RWPE2 (cell line): Measurements from ENCODE around the gene CTBP1.
"Not testable (repeated sequence)": the region's sequence is repeated elsewhere in the genome, so short reads cannot be mapped to it uniquely, and the experiment has no call there.

Experiments
- ATAC-seq: fragments of 200-7000 bp; cut with Tn5 transposase; 3 replicates; pipeline ENCODE4 v1.9.1; 2021; ENCODE audit warnings: low read depth
- DNase-seq: peaks from one replicate; pipeline ENCODE4 v3.0.0-alpha.2; 2020; ENCODE audit warnings: low spot score
- H3K27ac ChIP-seq: fragments of 450-650 bp; 2 replicates; pipeline ENCODE4 v1.5.1; 2017; ENCODE audit warnings: mild to moderate bottlenecking; ENCODE audit not compliant: poor library complexity, severe bottlenecking
- H3K27me3 ChIP-seq: fragments of 250-450 bp; sonication (Bioruptor Pico); 2 replicates; pipeline ENCODE4 v1.5.1; 2021; ENCODE audit warnings: mild to moderate bottlenecking, moderate library complexity; ENCODE audit not compliant: insufficient read depth, poor library complexity, severe bottlenecking
- H3K36me3 ChIP-seq: fragments of 250-450 bp; sonication (Bioruptor Pico); 2 replicates; pipeline ENCODE4 v1.5.1; 2020; ENCODE audit warnings: low read depth, mild to moderate bottlenecking, moderate library complexity
- H3K4me1 ChIP-seq: fragments of 250-450 bp; sonication (Bioruptor Pico); 2 replicates; pipeline ENCODE4 v1.5.1; 2021; ENCODE audit warnings: mild to moderate bottlenecking, moderate library complexity; ENCODE audit not compliant: insufficient read depth, poor library complexity, severe bottlenecking
- H3K4me3 ChIP-seq: fragments of 250-450 bp; sonication (Bioruptor Pico); 2 replicates; pipeline ENCODE4 v1.5.1; 2021; ENCODE audit warnings: mild to moderate bottlenecking, moderate library complexity; ENCODE audit not compliant: severe bottlenecking
- H3K9me3 ChIP-seq: fragments of 250-450 bp; sonication (Bioruptor Pico); 2 replicates; pipeline ENCODE4 v1.5.1; 2021; ENCODE audit warnings: mild to moderate bottlenecking, moderate library complexity; ENCODE audit not compliant: severe bottlenecking
- CTCF ChIP-seq: fragments of 450-650 bp; IDR thresholded peaks from one replicate; pipeline ENCODE4 v1.5.1; 2017; ENCODE audit warnings: mild to moderate bottlenecking, moderate library complexity; ENCODE audit not compliant: poor library complexity, severe bottlenecking

CTBP1 gene

GRCh38 chr4:1293991-1294390 lies 45.1 kb upstream of the CTBP1 start:
- no peak overlapping the region for H3K27ac ChIP-seq

GRCh38 chr4:1293531-1293941 lies 44.6 kb upstream of the CTBP1 start:
- H3K36me3 ChIP-seq: peaks cover 34% of the 10 kb centered on the region
- H3K9me3 ChIP-seq: no peaks in the 10 kb centered on the region
- DNase-seq: no peak
- no peaks in the 10 kb centered on the region for H3K27me3 ChIP-seq
- H3K27ac ChIP-seq: no peak overlapping the region
- peaks cover 18% of the 10 kb centered on the region for H3K4me1 ChIP-seq
- no peak for TF ChIP-seq CTCF
- ATAC-seq: no peak
- no peak overlapping the region for H3K4me3 ChIP-seq

More at GRCh38 chr4:1293991-1294390, 45.1 kb upstream of the CTBP1 start:
- DNase-seq (no peak), ATAC-seq (no peak)
- Histone ChIP-seq H3K4me1 (peaks cover 22% of the 10 kb centered on the region), H3K9me3 (no peaks in the 10 kb centered on the region), H3K36me3 (peaks cover 39% of the 10 kb centered on the region), H3K27me3 (no peaks in the 10 kb centered on the region), H3K4me3 (no peak overlapping the region)
- TF ChIP-seq CTCF: no peak

DNA sequence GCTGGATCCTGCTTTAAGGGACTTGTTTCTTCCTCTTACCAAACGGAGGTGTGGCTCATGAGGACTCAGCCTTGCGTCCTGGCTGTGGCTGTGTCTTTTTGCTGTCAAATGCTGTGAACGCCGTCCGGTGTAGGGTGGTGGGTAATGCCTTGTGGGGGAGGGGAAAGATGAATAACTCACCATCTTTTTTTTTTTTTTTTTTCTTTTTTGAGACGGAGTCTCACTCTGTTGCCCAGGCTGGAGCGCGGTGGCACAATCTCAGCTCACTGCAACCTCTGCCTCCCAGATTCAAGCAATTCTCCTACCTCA lies 43.7 kb upstream of the CTBP1 start:
- not testable (repeated sequence) for H3K27me3 ChIP-seq, H3K27ac ChIP-seq, H3K9me3 ChIP-seq, H3K4me3 ChIP-seq, ATAC-seq, DNase-seq
- Histone ChIP-seq H3K36me3 (peaks cover 26% of the 10 kb centered on the region), H3K4me1 (peaks cover 18% of the 10 kb centered on the region)

- Histone ChIP-seq H3K27ac (no peak overlapping the region), H3K36me3 (peaks cover 21% of the 10 kb centered on the region), H3K9me3 (no peaks in the 10 kb centered on the region), H3K4me3 (no peak overlapping the region), H3K4me1 (peaks cover 17% of the 10 kb centered on the region), H3K27me3 (no peaks in the 10 kb centered on the region)
- DNase-seq (no peak), ATAC-seq (no peak)
- no peak for TF ChIP-seq CTCF
These were observed 43.2 kb upstream of the CTBP1 start for GRCh38 chr4:1291996-1292702.

GRCh38 chr4:1291091-1291490 lies 42.2 kb upstream of the CTBP1 start:
- Histone ChIP-seq H3K4me1 (peaks cover 9% of the 10 kb centered on the region), H3K9me3 (no peaks in the 10 kb centered on the region), H3K27me3 (no peaks in the 10 kb centered on the region), H3K4me3 (peak overlapping the region; percentile 96), H3K36me3 (peaks cover 17% of the 10 kb centered on the region; the same call in 1 of the 2 replicates), H3K27ac (peak overlapping the region; percentile 61)
- DNase-seq (no peak), ATAC-seq (no peak)
- TF ChIP-seq CTCF: no peak
